ENCODE measurements around the gene MNT.

The MNT gene

DNA sequence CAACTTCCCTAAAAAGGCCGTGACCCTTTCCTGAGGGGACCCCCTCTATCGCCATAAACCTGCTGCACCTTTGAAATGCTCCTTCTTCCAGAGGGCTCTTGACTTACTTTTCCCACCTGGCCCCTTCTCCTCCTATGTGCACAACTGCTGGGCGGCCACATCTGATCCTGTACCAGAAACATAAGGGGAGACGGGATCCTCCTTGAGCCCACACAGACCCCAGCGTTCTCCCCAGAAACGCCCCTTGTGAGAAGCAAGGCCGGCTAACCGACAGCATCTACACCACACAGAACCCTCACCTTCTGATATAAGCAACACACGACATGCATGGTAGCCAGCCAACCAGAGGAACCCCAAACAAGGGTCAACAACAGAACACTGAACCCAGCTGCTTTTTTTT, 14.2 kb upstream of the MNT start:
- no peak for FAIRE-seq

DNA sequence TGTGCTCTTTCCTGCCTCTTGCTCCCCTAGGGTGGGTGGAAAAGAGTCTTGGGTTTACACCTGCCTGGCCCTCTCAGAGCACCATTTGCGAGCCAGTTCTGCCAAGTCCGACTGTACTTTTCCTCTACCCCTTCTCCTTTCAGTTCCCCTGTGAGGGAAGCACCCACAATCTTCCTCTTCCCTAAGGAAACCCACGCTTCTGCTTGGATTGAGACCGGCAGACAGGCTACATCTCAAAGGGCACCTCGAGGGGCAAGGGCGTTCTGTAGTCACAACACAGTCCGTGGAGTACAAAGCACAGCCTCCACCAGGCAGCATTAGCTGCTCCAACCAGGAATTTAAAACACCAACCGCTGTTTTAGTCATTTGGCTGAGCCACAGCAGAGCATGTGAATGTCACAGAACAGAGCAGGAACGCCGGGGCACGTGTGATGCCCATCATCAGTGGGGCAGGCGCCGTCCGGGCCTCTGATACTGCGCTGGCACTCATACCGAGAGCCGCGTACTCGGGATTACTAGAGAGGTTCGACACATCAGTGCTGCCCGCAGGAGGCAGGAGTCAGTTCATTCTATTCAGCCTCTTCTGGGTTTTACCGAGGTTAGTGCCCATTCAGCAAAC, 13.7 kb upstream of the MNT start:
- FAIRE-seq: no peak

DNA sequence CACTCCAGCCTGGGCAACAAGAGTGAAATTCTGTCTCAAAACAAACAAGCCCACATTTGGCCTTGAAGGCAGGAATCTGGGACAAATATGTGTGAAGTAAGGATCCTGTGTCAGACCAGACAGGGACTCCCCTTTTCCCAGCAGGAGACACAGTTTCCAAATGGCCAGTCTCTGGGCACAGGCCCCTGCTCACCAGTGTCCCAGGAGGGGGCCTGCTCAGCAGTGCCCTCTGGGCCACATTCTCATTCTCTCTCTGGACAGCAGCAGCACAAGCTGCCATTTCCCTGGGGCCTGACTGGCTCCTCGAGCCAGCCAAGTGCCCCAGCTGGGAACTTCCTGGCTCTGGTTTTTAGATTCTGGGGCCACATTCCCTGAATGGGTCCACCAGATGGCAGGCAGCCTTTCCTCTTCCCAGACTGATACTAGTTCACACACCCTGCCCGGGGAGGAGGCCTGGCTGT, 11.7 kb upstream of the MNT start:
- no peak for FAIRE-seq

DNA sequence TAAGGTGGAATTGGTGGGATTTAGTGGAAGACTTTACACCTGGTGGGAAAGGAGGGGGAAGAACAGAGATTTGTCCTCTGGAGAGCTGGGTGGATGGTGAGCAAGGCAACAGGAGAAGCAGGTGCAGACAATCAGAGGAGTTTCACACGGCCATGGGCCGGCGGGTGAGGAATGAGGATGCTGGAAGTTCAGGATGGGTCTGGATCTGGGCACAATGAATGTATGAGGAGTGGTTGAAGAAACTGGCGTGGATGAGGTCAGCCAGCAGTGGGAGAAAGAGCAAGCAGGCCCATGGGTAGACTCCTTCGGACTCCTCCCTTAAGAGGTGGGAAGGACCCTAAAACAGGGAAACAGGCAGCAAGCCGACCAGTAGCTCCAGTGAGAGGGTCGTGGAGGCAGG, 10.1 kb upstream of the MNT start:
- FAIRE-seq: no peak

DNA sequence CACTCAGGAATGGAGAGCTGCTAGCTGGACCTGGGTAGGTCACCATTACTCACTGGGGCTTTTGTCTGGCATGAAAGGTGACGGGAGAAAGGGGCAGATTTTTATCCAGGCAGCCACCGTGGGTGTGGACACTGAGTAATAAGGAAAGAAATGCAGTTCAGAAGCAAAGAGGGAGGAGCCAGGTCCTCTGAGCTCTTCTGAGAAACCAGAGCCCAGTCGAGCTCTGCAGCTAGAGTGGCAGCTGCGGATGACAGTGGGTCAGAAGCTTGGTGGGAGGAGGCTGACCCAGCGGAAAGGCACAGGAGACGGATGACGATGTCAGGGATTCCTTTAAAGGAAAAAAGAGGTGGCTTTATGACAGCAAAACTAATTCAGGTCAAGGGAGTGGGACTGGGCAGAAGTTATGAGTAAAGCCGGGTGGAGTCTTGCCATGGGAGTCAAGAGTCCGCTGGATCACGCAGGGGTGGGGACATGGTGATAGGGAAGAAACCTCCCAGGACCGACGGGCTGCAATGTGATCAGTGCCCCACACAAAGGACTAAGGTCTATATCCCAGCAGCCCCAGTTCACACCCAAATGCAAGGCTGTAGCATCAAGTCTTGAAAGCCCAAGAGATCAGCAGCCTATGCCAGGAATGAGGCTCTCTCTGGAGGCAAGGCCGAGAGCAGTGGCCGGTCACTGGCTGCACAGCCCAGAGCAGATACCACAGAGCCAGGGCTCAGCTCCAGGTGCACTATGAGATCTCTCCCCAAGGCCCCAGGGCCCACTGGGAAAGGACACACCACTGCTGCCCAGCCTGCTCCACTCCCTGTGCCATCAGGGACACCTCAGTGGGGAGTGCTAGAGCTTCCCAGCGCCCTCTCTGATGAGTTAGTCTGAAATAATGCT, 6.3 kb upstream of the MNT start:
- FAIRE-seq: no peak

DNA sequence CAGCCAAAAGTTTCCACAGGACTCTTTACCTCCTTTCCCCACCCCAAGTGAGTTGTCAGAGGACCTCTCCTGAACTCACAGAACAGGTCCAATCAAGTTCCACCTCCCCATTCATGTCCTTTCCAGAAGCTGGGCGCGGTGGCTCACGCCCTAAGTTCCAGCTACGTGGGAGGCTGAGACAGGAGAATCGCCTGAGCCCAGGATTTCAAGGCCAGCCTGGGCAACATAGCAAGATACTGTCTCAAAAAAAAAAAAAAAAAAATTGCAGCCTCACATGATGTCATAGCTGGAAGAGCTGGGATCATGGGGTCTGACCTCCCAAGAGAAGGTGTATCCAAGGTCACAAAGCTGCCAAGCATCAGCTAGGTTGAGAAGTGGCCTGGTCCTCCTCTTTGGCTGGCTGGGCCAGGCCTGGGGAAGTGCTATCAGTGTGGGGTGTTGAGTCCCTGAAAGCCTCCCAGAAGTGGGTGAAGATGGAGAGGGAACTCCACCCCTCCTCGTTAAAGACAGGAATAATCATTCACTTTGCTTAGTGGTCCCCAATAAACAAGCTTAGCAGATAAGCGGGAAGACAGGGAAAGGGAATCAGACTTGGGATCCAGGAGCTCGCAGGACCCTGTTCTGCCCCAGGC, 5.5 kb upstream of the MNT start:
- no peak for FAIRE-seq

DNA sequence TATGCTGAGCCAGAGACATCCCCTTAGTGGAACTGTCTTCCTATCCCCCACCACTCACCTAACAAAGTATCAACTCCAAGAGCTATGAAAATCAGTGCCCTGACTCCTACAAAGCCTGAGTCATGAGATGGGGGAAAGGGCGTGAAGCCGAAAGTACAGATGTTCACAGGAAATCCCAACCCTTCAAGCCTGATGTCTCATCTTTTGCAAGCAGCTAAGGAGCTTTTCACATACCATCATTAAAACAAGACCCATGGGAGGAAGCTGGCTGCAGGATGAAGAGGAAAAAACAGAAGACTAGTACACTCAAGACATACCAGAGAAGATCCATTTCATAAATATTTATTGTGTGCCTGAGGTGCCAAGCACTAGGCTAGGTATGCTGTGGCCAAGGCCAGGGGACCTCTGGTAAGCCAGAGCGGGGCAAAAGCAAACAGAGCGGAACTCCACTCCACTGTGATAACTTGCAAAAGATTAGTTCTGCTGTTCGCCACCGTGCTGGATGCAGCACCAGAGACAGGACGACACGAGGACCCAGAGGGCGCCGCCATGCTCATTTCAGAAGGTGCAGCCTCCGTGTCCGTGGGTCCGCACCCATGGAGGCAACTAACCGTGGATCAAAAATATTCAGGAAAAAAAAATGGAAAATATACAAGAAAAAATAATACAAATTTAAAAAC, 4.5 kb upstream of the MNT start:
- FAIRE-seq: no peak

DNA sequence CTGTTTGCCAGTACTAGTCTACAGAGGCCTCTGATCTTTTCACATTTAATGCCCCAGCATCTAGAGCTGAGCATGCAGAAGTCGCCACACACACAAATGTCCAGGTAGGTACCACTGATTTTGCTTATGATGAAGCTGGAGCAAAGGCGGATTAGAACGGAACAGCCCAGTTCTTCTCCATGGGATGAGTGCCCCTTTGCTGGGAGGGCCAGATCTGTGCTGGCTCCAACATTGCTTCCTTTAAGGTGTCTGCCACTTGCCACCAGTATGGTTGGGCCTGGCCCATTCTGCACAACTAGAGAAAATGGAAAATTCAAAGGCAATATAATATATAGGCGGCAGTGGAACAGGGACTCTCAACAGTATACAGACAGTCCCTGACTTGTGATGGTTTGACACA, 2.2 kb upstream of the MNT start:
- FAIRE-seq: no peak

DNA sequence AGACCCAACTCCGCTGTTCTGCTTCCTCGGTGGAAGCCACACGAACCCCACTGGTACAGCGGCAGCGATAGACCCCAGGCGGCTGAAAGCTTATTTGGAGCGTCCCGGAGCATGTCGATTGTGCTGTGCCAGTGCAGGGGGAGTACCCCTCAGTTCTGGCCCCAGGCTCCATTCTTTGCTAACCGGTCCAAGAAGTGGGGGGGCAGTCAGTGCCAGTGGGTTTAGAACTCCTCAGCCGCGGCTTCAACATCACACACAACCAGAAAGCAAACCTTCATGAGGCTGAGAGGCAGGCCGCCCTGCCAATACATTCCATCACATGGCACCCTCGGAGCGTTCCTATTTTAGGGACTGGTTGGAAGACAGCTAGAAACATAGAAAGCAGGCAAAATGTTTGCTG, 1.7 kb upstream of the MNT start:
- FAIRE-seq: no peak

DNA sequence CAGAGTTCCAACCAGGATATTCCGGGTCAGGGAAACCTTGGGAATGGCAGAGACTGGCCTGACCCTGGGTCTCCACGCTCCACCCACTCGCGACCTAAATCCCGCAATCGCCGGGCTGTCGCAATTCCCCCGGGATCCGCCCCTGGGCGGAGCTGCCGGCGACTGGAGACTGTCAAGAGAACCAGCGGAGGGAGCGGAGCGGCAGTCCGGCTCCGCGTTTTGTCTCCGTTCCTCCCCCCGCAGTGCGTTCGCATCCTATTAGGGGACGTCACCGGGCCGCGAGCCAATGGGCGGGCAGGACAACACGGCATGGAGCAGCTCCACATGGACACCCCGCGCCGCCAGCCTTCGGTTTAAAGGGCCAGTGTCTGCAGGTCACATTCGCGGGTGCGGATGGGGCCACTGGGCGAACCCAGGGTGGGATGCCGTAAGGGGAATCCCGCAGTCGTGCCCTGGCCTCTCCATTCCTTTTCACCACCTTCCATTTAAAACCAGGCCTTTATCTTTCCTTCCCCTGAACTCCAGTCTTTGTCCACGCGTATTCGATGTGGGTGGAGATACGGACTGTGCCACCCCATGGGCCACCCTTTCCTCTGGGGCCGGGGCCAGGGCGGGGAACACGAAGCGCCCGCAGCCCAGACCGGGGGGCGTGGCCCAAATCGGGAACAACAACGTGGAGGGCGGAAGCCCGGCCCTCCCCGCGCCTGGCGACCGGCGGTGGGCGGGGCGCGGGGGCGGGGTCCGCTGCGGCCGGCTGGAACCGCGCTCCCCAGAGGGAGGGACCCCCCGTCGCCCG, 764 bp upstream of the MNT start:
- FAIRE-seq: peak; percentile 97

DNA sequence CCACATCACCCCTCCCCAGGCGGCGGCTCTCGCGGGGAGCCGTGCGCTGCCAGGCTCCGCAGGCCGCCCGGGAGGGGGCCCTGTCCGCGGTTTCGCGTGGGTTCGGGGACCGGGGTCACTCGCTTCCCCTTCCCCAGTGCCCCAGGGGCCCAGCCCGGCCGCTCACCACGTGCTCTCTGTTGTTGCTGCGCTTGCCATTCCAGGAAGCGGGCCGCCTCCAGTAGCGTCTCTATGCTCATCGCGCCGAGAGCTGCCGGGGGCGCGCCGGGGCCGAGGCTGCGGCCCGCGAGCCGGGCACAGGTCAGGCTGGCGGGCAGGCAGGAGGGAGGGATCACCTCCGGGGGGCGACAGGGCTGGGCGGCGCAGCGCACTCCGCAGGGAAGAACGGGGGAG, 390 bp downstream of the MNT start:
- FAIRE-seq: no peak

DNA sequence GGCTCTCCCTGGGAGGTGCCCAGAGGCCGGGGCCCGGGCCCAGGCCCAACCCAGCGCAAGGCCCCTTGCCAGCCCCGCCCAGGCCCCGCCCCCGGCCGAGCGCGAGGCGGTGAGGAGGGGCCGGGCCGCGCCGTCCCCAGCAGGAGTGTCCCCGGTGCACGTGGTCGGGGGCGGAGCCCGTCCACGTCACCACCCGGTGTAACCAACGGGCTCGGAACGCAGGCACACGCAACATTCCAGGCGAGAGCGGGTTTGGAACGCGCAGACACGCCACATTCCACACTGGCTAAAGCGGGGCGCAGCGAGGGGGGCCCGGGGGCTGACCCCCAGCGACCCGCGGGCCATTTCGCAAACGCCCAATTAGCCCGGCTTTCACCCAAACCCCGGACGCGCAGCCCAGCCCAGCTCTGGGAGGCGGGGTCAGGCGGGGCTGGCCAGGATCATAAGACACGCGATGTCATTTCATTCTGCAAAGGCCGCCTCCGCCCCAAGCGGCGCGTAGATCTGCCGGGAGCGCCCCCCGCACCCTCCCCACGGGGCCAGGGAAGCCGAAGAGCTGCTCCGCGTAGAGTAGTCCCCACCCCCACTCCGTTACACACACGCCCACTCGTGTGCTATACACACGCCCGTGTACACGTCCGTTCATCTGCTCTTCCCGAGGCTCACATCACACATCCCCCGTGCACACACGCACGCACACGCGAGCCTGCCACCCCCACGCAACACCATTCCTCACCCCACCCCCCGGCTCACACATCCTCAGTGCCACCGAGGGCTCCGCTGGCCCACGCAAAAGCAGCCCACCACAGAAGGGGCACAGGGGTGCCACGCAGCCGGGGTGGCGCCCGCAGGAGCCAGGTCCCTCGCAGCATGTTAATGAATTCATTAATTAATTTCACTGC, 1.0 kb downstream of the MNT start:
- peak; percentile 71 for FAIRE-seq

DNA sequence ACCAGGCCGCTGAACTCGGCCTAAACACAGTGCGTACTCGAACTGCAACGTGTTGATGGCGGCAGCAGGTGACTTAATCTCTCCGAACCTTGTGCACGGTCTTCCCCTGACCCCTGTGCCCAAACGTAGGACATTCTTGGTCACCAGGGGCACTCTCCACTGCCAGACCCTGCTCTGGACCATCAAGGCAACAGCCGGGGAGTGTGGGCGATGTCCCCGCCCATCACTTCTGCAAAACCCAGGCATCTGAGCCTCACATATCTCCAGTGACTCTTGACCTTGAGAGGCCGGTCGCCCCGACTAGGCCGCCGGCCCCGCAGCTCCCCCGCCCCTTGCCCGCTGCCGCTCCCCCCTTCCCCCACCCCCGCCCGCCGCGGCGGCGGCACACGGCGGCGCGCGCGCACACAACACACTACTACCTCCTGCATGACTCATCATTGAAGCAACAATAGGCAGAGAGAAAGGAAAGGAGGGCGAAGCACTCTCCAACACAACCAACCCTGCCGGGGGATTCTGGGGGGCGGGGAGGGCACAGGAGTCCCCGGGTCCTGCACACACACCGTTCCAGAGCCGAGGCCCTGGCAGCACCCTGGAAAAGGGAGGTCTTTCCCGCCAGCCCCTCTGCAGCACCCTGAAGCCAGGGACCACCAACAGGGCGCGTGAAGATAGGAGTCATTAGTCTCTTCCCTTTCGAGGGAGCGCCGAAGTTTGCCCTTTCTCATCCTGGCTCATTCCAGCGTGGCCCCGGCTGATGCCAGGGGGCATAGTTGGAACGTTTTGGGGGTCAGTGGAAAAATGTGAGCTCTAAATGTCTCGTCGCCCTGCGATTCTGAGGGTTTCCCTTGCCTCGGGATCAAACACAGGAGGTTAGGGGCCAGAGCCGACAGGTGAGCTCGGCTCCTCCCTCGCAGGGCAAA, 1.9 kb downstream of the MNT start:
- no peak for FAIRE-seq

DNA sequence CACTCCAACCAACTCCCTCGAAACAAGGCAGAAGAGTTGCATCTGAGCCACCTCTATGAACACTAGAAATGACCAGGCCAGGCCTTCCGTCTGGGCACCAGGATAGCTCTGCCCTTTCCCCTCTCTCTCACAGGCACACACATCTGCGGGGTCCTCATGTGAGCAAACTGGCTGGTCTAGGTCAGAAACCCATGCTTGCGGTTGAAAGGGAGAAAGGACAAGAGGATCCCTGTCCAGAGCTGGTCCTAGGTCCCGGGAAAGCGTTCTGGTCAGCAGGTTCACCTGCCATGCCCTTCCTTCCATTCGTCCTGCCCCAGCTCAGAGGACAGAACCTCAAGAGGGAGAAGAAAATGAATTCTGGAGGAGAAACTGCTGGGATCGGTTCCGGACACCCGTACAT, 2.7 kb downstream of the MNT start:
- no peak for FAIRE-seq

DNA sequence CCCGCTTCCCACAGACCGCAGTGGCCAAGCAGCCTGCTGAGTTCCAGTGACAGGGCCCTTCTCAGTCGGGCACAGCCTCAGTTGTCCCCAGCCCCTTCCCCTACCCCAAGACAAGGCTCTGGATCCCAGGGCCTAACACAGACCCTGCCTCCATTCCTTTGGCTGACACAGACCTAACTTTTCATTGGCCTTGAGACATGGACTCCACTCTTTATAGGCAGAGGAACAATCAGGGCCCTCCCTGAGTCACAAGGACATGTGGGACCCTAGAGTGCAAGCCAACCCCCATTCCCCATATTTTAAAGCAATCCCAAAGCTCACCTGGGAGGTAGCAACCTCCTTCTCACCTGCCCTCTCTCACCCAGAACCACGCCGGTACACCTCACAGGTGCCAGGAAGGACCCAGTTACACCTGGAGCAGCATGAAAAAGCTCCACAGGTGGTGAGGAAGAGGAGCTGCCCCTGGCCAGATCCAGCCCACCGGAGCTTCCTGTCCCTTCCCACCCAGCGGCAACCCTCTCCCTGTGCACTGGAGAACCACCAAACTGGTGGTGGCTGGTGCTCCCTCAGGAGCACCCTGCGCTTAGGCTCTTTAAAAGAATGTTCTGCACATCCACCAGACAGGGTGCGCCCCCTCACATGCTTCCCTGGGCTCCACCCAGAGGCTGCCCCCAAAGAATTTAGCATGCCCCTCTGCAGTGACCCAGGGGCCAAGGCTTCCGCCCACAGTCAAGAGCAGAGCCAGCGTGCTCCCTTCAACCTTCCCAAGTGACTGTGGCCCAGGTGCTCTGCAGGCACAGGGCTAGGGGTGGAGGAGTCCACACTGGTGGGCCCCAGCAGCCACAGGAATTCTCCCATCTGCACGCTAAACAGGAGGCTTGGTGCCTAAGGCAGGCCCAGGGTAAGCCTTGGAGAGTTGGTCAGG, 3.4 kb downstream of the MNT start:
- no peak for FAIRE-seq

DNA sequence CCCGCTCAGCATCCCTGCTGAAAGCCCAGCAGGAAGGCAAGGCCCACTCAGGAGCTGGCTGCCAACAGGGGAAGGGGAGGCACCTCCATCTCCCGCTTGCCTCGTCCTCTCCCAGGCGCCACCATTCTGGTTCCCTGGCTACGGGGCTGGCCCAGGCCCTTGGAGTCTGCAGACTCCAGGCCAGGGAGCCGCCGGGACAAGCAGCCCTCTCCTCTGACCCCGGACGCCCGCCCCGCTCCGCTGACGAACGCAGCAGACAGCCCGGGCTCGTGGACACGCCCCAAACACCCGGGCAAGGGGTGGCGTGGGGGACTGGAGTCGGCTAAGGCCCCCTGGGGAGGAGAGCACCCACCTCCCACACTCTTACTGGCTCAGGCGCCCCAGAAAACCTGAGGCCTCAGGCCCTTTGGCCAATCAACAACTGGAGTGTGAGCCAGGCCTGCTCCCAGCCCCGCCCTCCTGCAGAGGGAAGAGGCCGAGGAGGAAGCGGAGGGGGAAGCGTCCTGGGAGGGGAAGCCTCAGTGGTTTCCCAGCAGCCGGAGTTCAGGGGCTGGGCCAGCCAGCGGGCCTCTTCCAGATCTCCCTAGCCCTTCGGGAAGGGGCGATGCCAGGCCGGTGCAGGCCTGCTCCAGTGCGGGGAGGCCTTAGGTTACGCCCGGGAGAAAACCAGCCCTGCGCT, 4.2 kb downstream of the MNT start:
- peak; percentile 99 for FAIRE-seq

DNA sequence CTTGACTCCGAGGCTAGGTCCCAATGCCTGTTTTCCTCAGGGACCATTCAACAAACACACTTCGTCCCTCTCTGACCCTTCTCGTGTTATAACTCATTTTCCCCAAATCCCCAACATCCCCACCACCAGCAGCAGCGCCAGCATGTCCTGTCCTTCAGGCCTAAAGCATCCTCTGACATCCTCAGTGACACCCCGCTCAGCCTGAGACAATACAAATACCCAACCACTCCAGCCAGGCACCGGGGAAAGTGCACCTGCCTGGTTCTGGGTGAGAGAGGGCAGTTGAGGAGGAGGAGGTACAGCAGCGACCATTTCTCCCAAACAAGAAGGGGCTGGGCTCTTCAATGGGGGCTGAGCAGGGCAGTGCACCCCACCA, 4.7 kb downstream of the MNT start:
- no peak for FAIRE-seq

Measured in G401.6 (cell line).